OCI-LY1 (cell line): ENCODE data around the gene SPTLC3.

Experiments
- EZH2 ChIP-seq: fragments of 200-600 bp; sonication (generic), shearing (Covaris generic); IDR thresholded peaks from 2 replicates; pipeline ENCODE4 v1.8.0; 2017; ENCODE audit warnings: borderline replicate concordance, mixed run types, mild to moderate bottlenecking, antibody characterized with exemption, low read length, moderate library complexity, mixed read lengths
- TF ChIP-seq, protein P1 (sequence below): fragments of 200-600 bp; sonication (generic), shearing (Covaris generic); IDR thresholded peaks from 2 replicates; pipeline ENCODE4 v1.5.1; 2017; ENCODE audit warnings: mild to moderate bottlenecking, antibody characterized with exemption, low read length, moderate library complexity, mixed read lengths

DNA sequence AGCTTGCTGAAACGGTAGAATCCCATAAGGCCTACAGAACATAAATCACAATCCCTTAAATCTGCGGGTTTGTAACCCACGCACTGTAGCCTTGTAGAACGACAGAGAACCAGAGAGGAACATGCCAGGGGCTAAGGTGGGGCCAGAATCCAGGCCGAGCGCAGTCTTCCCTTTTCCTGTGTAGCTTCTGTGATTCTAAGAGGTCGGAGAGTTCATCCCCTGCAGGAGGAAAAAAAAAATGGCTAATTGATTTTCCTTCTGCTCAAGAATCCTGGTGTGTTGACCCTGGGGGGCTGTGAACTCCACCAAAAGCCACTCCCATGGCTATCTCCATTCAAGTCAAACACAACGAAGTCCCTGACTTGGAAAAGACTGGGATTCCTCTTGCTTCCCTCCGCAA, 96.3 kb downstream of the SPTLC3 start:
- TF ChIP-seq, protein P1, sequence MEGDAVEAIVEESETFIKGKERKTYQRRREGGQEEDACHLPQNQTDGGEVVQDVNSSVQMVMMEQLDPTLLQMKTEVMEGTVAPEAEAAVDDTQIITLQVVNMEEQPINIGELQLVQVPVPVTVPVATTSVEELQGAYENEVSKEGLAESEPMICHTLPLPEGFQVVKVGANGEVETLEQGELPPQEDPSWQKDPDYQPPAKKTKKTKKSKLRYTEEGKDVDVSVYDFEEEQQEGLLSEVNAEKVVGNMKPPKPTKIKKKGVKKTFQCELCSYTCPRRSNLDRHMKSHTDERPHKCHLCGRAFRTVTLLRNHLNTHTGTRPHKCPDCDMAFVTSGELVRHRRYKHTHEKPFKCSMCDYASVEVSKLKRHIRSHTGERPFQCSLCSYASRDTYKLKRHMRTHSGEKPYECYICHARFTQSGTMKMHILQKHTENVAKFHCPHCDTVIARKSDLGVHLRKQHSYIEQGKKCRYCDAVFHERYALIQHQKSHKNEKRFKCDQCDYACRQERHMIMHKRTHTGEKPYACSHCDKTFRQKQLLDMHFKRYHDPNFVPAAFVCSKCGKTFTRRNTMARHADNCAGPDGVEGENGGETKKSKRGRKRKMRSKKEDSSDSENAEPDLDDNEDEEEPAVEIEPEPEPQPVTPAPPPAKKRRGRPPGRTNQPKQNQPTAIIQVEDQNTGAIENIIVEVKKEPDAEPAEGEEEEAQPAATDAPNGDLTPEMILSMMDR, result no peak
- no peak for TF ChIP-seq EZH2
